ENCODE results near the gene ELAVL4.

Gene ELAVL4

GRCh38 chr1:50218344-50219120 is 109.8 kb downstream of the ELAVL4 start:
- POLR2A ChIA-PET: no interaction called here
- CTCF ChIA-PET: no interaction called here
- no peak for DNase-seq (ENCODE audit: extremely low spot score)
- no peak for TF ChIP-seq CTCF (IDR thresholded peaks at IDR 0.05; ENCODE audit: control extremely low read depth, extremely low read depth, low read depth, missing control alignments)

- POLR2A ChIA-PET: no interaction called here
- CTCF ChIA-PET: interaction anchor here (0.6 kb wide), 1 partner anchor 46 kb away, joined by 3 read pairs; no protein-coding TSS in a partner anchor
- no peak for DNase-seq (ENCODE audit: extremely low spot score)
- TF ChIP-seq CTCF (IDR thresholded peaks at IDR 0.05; ENCODE audit: control extremely low read depth, extremely low read depth, low read depth, missing control alignments): no peak
Measured at GRCh38 chr1:50228871-50229384, 120.2 kb downstream of the ELAVL4 start.

- CTCF ChIA-PET: no interaction called here
- POLR2A ChIA-PET: no interaction called here
- TF ChIP-seq CTCF (IDR thresholded peaks at IDR 0.05; ENCODE audit: control extremely low read depth, extremely low read depth, low read depth, missing control alignments): no peak
- DNase-seq (ENCODE audit: extremely low spot score): no peak
Measured at GRCh38 chr1:50231209-50231608, 122.5 kb downstream of the ELAVL4 start.

- ChIA-PET POLR2A (no interaction called here), CTCF (no interaction called here)
- DNase-seq (ENCODE audit: extremely low spot score): no peak
- TF ChIP-seq CTCF (IDR thresholded peaks at IDR 0.05; ENCODE audit: control extremely low read depth, extremely low read depth, low read depth, missing control alignments): no peak
Measured at GRCh38 chr1:50232336-50232735, 123.6 kb downstream of the ELAVL4 start.

GRCh38 chr1:50236656-50237055 is 127.9 kb downstream of the ELAVL4 start:
- ChIA-PET CTCF (no interaction called here), POLR2A (no interaction called here)
- no peak for TF ChIP-seq CTCF (IDR thresholded peaks at IDR 0.05; ENCODE audit: control extremely low read depth, extremely low read depth, low read depth, missing control alignments)
- DNase-seq (ENCODE audit: extremely low spot score): no peak

GRCh38 chr1:50237056-50237455 is 128.3 kb downstream of the ELAVL4 start:
- TF ChIP-seq CTCF (IDR thresholded peaks at IDR 0.05; ENCODE audit: control extremely low read depth, extremely low read depth, low read depth, missing control alignments): no peak
- ChIA-PET POLR2A (no interaction called here), CTCF (no interaction called here)
- DNase-seq (ENCODE audit: extremely low spot score): no peak

Measured in GM10248 (cell line).